ENCODE data around the gene RIMKLB. TPM values are rescaled to one million over a fixed set of nuclear protein-coding genes. Genes with fewer than 3 reads are reported as not detected.
"Not testable (repeated sequence)": the region's sequence is repeated elsewhere in the genome, so short reads cannot be mapped to it uniquely, and the experiment has no call there.

RIMKLB gene
- total RNA-seq, 4 donors from 2014 or later: 11.8 to 29.6 (median 14.4) TPM

DNA sequence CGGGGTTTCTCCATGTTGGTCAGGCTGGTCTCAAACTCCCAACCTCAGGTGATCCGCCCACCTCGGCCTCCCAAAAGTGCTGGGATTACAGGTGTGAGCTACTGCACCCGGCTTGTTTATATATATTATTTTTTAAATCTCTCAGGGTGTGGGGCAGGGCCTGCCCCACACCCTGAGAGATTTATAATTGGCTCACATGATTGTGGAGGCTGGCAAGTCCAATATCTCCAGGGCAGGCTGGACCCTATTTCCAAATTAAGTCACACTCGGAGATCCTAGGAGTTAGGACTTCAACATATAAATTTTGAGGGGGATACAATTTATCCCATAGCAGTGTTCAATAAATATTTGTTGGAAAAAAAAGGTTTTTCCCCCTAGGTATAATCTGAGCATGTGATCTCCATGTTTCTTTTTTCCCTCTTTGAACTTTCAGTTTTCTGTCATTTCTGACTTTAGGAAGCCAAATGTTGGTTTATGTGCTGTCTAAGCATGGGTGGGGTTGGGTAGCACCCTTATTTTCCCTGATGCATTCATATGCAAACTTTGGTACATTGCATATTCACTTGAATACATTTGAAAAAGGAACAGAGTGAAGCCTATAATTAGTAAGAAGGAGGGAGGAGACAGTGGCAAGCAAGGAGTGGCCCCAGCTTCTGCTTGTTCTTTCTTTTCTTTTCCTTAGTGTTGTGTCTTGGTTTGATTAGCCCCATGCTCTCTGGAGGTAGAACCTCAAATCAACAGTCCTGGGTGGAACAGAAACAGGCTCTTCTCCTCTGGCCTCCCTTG is 116.0 kb downstream of the RIMKLB start:
- TF ChIP-seq POLR2A (IDR thresholded peaks at IDR 0.05) (no peak), POLR2AphosphoS5 (IDR thresholded peaks at IDR 0.05) (no peak), EP300 (IDR thresholded peaks at IDR 0.05) (no peak)
- TF ChIP-seq, protein P1, sequence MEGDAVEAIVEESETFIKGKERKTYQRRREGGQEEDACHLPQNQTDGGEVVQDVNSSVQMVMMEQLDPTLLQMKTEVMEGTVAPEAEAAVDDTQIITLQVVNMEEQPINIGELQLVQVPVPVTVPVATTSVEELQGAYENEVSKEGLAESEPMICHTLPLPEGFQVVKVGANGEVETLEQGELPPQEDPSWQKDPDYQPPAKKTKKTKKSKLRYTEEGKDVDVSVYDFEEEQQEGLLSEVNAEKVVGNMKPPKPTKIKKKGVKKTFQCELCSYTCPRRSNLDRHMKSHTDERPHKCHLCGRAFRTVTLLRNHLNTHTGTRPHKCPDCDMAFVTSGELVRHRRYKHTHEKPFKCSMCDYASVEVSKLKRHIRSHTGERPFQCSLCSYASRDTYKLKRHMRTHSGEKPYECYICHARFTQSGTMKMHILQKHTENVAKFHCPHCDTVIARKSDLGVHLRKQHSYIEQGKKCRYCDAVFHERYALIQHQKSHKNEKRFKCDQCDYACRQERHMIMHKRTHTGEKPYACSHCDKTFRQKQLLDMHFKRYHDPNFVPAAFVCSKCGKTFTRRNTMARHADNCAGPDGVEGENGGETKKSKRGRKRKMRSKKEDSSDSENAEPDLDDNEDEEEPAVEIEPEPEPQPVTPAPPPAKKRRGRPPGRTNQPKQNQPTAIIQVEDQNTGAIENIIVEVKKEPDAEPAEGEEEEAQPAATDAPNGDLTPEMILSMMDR (IDR thresholded peaks at IDR 0.05): no peak
- WGBS: 57% methylated on average over 5 of the region's 5 CpGs
- no peaks in the 10 kb centered on the region for H3K27me3 ChIP-seq
- no peak overlapping the region for H3K27ac ChIP-seq
- DNase-seq (ENCODE audit: low spot score in 2 of 2): no peak
- H3K4me1 ChIP-seq: peaks cover 21% of the 10 kb centered on the region
- H3K36me3 ChIP-seq: no peaks in the 10 kb centered on the region
- H3K4me3 ChIP-seq: no peak overlapping the region
- no peaks in the 10 kb centered on the region for H3K9me3 ChIP-seq

DNA sequence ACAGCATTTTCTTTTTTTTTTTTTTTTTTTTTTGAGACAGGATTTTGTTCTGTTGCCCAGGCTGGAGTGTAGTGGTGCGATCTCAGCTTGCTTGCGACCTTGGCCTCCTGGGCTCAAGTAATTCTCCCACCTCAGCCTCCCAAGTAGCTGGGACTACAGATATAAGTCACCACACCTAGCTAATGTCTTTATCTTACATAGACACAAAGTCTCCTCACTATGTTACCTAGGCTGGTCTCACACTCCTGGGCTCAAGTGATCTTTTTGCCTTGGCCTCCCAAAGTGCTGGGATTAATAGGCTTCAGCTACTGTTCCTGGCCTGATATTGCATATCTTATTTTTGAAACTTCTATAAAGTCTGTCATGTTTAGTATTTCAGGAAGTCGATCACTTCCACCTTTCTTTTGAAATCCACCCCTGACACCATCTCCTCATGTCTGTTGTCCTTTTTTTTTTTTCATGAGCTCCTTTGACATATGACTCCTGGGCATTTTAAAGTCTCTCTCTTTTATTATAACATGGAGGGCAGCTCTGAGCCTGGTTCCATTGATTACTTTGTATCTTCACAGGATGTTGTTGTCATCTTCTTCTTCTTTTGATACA is 118.8 kb downstream of the RIMKLB start:
- Histone ChIP-seq H3K27me3 (no peaks in the 10 kb centered on the region), H3K36me3 (no peaks in the 10 kb centered on the region), H3K4me1 (peaks cover 40% of the 10 kb centered on the region), H3K4me3 (no peak overlapping the region), H3K9me3 (no peaks in the 10 kb centered on the region), H3K27ac (no peak overlapping the region)
- 90% methylated on average over 3 of the region's 3 CpGs for WGBS
- TF ChIP-seq POLR2AphosphoS5 (IDR thresholded peaks at IDR 0.05) (no peak), POLR2A (IDR thresholded peaks at IDR 0.05) (no peak), EP300 (IDR thresholded peaks at IDR 0.05) (no peak)
- TF ChIP-seq, protein P1 (IDR thresholded peaks at IDR 0.05): no peak
- DNase-seq (ENCODE audit: low spot score in 2 of 2): no peak

DNA sequence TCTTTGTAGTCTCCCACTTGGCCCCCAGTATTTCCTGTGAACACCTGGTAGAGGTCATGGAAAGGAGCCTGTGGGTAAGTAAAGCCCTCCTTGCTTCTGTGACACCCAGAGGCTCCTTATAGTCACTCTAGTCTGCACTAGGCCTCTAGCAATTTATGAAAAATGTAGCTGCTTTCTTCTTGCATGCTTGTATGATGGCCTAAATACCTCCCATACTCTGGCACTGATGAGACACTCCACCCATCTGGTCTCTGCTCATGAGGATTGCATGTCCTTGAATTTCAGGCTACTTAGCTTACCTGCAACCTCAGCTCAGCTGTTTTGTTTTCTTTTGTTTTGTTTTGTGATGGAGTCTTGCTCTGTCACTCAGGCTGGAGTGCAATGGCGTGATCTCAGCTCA is 120.1 kb downstream of the RIMKLB start:
- no peaks in the 10 kb centered on the region for H3K27me3 ChIP-seq
- no peaks in the 10 kb centered on the region for H3K36me3 ChIP-seq
- 82% methylated on average over 1 of the region's 1 CpG for WGBS
- peaks cover 44% of the 10 kb centered on the region for H3K4me1 ChIP-seq
- TF ChIP-seq, protein P1 (IDR thresholded peaks at IDR 0.05): no peak
- no peak for TF ChIP-seq POLR2A (IDR thresholded peaks at IDR 0.05)
- TF ChIP-seq EP300 (IDR thresholded peaks at IDR 0.05): no peak
- no peak for TF ChIP-seq POLR2AphosphoS5 (IDR thresholded peaks at IDR 0.05)
- peak overlapping the region; percentile 5 for H3K27ac ChIP-seq
- H3K9me3 ChIP-seq: no peaks in the 10 kb centered on the region
- DNase-seq (ENCODE audit: low spot score in 2 of 2): no peak
- H3K4me3 ChIP-seq: no peak overlapping the region

DNA sequence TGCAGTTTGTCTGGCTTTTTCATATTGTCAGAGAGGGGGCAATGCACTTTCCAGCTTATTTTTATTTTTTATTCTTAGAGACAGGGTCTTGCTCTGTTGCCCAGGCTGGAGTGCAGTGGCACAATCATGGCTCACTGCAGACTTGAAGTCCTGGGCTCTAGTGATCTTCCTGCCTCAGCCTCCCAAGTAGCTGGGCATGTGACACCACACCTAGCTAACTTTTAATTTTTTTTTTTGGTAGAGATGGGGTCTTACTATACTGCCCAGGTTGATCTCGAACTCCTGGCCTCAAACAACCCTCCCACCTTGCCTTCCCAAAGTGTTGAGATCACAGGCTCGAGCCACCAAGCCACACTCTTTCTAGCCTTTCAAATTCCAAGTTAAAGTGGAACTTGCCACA is 120.7 kb downstream of the RIMKLB start:
- 94% methylated on average over 2 of the region's 2 CpGs for WGBS
- H3K4me3 ChIP-seq: no peak overlapping the region
- no peaks in the 10 kb centered on the region for H3K27me3 ChIP-seq
- peaks cover 50% of the 10 kb centered on the region for H3K4me1 ChIP-seq
- H3K27ac ChIP-seq: peak overlapping the region; percentile 5
- no peaks in the 10 kb centered on the region for H3K9me3 ChIP-seq
- no peaks in the 10 kb centered on the region for H3K36me3 ChIP-seq
- TF ChIP-seq EP300 (IDR thresholded peaks at IDR 0.05) (no peak), POLR2AphosphoS5 (IDR thresholded peaks at IDR 0.05) (no peak), POLR2A (IDR thresholded peaks at IDR 0.05) (no peak)
- TF ChIP-seq, protein P1 (IDR thresholded peaks at IDR 0.05): no peak
- DNase-seq (ENCODE audit: low spot score in 2 of 2): no peak

DNA sequence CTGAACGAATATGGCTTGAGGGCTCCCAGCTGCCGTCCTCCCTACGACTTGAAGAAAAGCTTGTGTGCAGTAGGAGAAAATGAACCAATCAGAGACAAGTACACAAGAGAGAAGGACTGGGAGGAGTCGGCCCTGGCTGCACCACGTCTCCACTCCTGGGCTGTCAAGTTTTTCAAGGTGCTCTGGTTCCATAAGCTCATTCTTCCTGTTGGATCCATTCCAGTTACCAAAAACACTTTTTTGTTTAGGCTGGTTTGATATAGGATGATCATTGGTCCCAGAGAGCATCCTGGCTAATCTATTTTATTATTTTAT is 121.8 kb downstream of the RIMKLB start:
- Histone ChIP-seq H3K36me3 (no peaks in the 10 kb centered on the region), H3K27ac (peak overlapping the region; percentile 45), H3K27me3 (no peaks in the 10 kb centered on the region), H3K9me3 (no peaks in the 10 kb centered on the region), H3K4me1 (peaks cover 46% of the 10 kb centered on the region), H3K4me3 (no peak overlapping the region)
- WGBS: 26% methylated on average over 5 of the region's 5 CpGs
- TF ChIP-seq POLR2A (IDR thresholded peaks at IDR 0.05) (no peak), POLR2AphosphoS5 (IDR thresholded peaks at IDR 0.05) (no peak), EP300 (IDR thresholded peaks at IDR 0.05) (no peak)
- TF ChIP-seq, protein P1 (IDR thresholded peaks at IDR 0.05): no peak
- DNase-seq (ENCODE audit: low spot score in 2 of 2): no peak

DNA sequence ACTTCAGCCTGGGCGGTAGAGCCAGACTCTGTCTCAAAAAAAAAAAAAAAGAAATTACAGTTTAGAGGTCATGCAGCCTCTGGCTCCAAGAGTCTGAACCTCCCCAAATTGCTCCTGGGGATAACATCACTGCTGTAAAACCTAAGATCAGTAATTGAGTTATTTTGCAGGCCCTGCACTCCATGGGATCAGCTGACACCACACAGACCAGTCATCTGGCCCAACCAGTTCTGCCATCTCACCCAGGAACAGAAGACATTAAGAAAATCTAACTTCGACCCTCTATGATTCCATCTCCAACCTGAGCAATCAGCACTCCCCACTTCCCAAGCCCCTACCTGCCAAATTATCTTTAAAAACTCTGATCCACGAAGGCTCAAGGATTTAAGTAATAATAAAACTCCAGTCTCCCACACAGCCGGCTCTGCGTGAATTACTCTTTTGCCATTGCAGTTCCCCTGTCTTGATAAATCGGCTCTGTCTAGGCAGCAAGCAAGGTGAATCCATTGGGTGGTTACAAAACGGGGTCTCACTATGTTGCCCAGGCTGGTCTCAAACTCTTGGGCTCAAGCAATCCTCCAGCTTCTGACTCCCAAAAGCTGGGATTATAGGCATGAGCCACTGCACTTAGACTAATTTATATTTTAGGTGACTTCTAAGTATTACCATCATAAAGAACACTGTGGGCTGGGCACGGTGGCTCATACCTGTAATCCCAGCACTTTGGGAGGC is 123.1 kb downstream of the RIMKLB start:
- H3K27me3 ChIP-seq; H3K9me3 ChIP-seq; DNase-seq (ENCODE audit: low spot score in 2 of 2); H3K36me3 ChIP-seq; H3K4me3 ChIP-seq: not testable (repeated sequence)
- Histone ChIP-seq H3K27ac (peak overlapping the region; percentile 53), H3K4me1 (peaks cover 46% of the 10 kb centered on the region)
- 85% methylated on average over 8 of the region's 8 CpGs for WGBS
